HG02870 (cell line): ENCODE data around the gene GHRH.

Experiments
- ATAC-seq: cut with Tn5 transposase; IDR thresholded peaks from one replicate; pipeline ENCODE4 v1.9.1; 2021; ENCODE audit warnings: mild to moderate bottlenecking, moderate library complexity; ENCODE audit not compliant: unreplicated experiment

The GHRH gene

DNA sequence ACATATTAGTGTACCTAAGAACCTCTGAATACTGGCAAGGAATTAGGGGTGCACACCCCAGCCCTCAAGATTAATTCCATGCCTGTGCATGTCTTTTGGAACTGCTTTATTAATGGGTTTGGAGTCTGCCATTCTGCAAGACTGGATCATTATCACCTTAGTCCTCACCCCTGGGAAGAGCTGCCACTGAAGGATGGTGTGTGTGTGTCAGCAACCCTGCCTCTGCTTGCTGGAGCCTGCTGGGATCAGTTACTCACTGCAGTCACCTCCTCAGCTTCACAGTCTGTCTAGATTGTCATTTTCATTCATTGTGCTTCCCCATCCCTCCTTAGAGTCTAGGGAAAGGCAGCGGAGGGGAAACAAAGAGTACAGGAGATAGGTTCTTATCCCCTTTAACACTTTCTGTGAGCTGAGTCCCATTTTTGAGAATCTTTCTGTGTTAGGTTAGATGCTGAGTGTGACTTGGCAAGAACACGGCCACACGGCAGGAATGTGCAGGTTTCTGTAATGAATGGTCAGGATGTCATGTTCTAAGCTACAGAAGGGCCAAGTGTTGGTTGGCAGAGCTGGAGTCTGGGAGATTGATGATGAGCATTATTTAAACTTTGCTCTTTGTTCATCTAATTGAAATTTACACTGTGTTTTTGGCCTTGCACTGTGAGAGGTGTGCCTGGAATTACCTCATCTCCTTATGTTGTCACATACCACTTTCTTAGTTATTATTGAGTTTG is 21.1 kb downstream of the GHRH start:
- no peak for ATAC-seq

DNA sequence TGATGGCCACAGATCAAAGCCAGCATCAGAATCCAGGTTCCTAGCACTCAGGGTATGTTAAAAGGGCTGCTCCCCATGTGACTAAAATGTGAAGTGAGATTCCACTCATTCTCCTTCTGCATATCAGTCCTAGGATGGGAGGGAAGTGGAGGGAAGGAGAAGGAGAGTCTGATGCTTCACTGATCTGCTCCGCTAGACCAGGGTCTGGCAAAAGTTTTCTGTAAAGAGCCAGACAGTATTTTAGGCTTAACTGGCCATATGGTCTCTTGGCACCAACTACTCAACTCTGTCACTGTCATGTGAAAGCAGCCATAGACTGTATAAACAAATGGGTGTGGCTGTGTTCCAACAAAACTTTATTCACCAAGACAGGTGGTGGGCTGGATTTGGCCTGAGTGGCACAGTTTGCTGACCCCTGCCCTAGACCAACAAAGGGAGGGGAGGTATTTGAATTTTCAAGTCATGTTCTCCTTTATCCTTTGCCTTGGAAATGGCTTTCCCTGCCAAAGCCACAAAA is 22.6 kb downstream of the GHRH start:
- ATAC-seq, result no peak

DNA sequence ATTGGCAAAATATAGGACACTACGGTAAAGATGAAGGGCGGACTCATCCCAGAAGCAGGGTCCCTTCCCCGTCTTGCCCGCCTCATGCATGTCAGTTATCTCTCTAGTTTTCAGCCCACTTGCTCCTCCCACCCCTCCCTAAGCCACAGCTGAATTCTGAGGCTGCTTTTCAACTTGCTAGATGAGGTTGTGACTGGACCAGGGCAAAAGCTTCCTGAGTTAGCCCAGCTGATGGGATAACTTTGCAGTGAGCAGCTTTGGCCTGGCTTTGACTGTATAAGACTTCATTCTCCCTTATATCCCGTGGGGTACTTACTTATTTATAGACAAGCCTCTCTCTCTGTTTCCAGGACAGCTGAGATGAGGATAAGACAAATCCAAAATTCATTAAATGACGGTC is 23.2 kb downstream of the GHRH start:
- no peak for ATAC-seq

DNA sequence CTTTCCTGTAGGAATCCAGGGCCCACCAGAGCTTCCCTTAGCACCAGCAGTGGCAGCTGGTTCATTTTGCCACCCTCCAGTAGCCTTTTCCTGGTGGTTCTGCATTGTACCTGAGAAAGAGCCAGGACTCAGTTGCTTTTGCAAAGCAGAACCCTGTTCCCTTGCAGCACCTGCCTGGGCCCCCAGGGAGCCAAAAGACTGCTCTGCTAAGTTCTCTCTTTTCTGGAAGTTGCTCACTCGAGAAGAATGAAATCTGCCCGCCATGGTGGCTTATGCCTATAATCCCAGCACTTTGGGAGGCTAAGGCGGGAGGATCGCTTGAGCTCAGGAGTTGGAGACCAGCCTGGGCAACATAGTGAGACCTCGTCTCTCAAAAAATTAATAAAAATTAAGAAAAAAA is 24.0 kb downstream of the GHRH start:
- no peak for ATAC-seq

DNA sequence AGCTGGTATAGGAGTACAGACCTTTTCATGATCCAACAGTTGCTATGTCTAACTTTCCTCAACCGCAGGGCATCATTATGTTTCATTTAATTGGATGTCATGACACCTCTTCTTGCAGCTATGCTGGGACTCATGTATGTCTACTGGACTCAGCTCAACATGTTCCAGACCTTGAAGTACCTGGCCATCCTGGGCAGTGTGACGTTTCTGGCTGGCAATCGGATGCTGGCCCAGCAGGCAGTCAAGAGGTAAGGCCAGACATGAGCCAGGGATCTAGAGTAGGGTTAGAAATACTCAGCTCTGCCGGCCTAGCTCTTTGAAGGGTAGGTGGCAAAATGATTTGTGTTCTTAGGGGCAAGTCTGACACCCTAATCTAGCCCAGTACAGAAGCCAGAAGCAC is 25.2 kb downstream of the GHRH start:
- ATAC-seq, result no peak

DNA sequence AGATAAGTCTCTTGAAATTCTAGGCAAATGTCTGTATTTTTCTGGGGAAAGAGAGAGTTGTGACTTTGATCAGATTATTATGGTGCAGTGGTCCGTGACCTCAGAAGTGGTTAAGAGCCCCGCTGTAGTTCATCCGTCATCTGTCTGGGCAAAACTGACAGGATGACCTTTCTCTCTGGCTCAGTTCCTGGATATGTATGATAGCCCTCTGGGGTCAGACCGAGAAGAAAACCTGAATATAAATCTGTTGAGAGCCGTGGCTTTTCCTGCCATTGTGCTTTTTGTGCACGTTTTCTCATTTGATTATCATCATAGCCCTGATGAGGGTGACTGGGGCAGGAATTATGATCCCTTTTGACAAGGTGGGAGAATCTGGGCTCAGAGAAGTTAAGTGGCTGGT is 26.5 kb downstream of the GHRH start:
- ATAC-seq, result no peak

DNA sequence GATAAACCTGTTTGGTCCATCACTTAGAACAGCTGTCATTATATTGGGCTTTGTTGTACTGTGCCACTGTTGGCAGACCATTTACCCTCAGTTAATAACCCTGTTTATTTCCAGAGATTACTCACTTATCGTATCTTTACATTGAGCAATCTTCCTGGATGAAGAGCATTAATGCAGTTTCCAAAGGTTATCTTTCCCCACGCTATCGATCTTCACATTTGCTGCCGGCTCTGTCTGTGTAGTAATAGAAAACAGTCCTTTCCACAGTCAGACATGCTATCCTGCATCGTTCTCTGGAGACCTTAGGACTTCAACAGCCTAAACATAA is 27.4 kb downstream of the GHRH start:
- no peak for ATAC-seq

DNA sequence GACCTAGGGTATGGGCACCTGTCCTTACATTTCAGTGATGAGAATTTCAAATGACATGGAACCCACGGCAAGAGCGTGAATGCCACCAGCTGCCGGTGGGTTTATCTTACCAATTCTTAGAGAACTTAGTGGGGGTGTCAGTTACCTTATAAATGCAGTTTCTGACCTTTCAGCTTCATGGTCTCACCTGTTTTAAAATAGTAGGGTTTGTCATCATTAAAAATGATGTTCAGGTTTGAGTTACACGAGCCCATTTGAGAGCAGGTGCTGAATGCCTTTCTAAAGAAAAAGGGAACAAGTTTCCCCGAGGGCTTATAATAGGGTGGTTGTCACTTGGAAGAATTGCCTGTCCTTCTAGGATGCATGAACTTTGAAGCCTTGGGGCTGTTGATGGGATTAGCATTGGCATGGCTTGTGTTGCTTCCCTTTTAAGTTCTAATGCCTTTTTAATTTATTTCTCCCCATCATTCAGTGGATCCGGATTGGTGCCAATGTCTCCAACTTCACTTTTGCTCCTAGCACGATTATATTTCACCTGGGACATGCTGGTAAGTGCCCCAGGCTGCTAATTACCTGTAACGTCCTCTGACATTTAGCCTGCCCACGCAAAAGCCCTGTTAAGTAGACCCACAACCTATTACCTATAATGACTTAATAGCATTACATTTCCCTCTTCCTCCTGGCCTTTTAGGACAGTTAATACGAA is 27.9 kb downstream of the GHRH start:
- no peak for ATAC-seq

DNA sequence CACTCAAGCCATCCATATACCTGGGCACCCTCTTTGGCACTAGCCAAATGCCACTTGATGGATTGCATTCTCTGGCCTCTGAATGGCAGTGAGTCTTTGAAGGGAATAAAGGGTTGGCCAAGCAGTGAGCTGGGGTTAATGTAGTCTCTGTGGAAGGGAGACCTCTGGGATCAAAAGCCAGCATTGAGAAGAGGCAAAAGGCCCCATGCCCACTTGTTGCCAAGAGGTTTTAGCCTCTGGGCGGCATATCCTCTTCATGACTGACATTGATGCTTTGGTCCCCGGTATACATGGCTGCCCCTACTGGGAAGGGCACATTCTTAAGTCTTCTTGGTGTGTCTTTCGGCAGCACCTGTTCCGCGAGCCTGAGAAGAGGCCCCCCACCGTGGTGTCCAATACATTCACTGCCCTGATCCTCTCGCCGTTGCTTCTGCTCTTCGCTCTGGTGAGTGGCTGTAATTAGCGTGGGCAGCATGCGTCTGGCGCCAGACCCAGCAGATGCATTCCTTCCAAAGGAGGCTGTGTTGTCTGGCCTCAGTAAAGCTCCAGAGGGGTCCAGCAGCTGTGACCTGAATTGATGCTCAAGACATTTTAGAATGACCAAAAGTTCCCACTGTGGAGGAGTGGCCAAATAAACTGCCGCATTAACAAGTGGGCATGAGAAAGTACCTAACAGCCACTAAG is 29.5 kb downstream of the GHRH start:
- no peak for ATAC-seq

DNA sequence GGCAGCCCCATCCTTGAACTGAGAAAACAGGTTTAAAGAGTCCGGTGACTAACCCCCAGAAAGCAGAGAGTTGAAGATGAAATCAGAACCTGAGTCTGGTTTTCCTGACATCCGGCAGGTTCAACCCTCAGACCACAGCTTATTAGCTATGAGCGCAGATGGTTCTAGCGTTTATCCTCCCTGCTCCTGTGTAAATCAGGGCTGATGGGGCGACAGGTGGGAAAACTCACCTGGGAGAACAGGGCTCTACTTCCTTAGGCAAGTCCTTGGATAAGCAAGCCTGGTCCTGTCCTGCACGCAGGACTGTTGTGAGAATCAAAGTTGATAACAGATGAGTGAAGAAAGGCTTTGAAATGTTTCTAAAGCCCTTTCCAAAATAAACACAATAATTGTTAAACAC is 31.4 kb downstream of the GHRH start:
- ATAC-seq, result no peak

DNA sequence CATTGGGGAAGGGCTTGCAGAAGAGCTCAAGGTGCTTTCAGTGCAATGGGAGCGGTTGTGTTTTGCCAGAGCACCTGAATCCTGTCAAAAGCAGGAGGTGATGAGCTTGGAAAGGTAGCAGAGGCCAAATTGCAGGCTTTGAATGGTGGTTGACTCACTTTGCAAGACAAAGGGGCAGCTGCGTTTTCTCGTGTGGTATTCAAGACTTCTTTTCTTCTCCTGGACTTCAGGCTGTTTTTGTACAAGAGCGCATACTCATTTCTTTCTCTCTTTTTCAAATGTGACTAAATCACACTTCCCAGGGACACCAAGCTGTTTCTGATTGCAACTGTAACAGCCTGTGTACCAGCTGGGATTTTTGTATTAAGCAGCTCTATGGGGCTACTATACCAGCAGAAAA is 32.3 kb downstream of the GHRH start:
- no peak for ATAC-seq

DNA sequence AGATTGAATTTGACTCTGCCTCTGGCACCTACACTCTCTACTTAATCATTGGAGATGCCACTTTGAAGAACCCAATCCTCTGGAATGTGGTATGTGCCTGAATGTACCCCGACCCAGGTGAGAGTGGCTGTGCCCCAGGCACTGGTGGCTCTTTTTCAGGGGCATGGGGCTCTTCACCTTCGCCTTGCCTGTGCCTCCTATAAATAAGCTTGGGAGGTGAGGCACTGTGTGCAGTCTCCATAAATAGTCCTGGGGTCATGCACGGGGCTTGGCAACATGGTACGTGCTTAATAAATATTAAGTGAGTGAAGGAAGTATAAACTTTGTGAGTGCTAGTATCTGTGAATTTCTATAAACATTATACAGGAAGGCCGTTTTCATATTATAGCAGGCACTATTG is 33.0 kb downstream of the GHRH start:
- ATAC-seq, result no peak

DNA sequence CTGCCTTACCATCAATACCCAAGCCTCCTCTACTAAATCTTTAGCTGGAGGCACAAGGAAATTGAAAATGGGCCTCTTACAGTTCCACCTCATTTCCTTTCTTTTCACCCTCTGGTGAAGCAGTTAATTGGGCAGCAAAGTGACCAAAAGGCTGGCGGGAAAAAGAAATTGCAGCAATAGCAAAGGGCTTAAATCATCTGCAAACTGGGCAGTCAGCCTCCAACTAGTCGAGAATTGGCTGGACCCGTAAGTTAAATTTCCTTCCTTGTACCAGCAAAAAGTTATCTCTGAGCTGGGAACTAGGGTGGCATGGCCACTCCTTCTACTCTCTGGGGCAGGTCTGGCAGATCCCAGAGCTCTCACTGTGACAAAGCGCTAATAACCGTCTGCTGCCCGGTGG is 33.5 kb downstream of the GHRH start:
- ATAC-seq, result no peak

DNA sequence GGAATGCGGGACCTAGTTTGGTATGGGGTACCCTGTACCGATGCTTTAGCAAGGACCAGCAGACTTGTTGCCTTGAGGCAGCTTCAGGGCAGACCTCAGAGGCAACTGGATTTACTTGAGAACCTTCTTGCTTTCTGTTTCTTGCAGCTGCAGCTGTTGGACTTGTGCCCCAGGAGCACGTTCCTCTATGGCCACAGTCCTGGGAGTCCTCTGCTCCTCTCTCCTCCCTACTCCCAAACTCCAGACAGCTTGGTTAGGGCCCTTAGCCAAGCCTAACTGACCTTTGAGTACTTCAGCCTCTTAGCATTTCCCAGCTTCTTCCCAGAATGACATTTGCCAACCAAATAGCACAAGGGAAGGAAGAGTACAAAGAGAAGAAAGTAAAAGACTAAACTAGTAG is 34.7 kb downstream of the GHRH start:
- ATAC-seq, result no peak

DNA sequence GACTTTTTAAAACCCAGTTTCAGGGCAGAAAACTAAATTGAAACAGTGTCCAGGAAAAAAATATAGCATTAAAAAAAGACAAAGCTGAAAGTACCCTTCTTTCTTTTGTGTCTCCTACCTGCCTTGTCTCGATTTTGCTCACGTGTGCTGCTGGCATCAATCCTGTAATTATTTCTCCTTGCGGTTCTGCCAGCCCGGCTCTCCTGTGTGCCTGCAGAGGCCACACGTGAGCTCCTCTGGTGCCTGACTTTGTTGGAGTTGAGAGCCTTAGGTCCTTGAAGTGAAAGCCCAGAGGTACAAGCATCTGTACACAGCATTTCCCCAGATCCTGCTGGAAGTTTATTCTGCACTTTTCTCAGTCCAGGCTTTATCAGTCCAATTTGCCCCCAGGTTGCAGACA is 36.5 kb downstream of the GHRH start:
- ATAC-seq, result no peak

DNA sequence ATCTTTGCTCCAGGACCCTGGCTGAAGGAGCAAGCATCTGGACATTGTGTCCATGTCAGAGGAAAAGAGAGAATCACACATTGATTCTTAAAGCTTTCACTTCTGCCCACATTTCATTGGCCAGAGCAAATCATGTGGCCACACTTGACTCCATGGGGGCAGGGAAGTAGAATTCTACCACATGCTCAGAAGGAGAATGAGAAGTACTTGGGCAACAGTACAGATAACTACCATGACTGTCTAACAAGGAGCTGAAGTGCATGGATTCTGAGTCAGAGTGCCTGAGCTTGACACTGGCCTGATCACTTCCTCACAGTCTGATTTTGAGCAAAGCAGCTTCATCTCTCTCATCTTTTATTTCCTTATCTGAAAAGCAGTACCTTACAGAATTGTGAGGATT is 38.6 kb downstream of the GHRH start:
- ATAC-seq, result no peak

DNA sequence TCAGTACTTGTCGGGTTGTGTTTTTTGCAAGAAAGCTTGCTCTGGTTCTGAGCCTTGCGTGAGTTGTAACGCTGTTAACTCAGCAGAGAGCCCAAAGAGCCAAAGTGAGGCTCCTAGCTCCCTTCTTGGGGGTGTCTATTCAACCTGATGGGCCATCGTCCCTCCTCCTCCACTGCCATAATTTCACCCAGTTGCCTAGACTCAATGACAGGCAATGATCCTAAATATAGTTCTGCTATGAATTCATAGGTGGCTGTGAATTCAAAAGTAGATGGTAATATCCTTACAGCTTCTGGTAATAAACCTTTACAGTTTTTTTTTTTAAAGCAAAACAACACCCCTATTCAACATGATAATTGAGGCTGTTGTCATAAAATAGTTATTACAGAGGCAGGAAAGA is 39.5 kb downstream of the GHRH start:
- no peak for ATAC-seq

DNA sequence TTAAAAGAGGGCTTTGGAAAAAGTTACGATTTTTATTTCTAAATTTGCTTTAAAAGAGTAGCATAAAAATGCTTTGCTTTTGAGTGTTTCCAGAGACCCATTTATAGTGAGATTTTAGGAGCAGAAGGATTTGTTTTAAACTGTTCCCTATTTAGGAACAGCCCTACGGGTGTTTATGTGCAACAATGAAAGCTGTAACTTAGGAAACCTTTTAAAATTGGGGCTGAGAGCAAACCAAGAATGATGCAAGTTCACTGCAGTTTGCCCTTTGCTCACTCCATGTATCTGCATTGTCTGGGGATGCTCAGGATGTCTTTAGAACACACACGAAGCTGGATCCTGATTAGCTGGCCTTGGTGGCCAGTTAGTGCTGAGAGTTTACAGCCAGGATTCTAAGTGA is 40.9 kb downstream of the GHRH start:
- no peak for ATAC-seq

DNA sequence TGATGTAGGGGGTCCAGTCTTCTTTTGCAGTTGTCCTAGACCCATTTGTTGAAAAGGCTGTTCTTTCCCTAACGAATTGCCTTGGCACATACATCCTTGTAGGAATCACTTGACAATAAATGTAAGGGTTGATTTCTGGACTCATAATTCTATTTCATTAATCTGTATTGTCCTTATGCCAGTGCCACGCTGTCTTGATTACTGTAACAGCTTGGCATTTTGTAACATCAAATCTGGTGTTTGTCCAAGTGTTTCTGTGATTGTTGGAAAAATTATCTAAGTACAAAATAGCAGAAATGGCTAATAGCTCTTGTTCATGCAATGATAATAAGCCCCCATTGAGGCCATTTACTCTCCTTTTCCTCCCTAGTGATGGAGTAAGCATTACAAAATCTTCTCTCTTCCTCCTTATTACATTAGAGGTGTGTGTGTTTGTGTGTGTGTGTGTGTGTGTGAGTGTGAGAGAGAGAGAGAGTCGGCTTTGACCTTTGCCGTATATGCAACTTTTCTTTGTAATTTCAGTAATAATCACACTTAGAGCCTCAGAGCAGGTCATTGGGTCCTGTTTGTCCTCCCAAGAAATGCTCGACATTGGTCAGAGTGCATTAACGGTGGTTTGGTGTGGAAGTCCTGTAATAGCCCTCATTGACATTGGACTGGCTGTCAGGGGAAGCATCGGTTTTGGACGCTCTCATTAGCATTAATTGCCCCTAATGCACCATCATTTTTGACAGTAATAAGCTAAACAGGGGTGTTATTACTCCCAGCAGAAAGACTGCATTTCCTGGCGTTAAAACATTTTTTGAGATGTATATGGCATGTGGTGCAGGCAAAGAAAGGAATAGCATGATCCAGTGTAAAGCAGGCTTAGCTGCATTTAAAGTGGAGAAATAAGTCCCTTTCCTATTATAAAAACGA is 41.6 kb downstream of the GHRH start:
- no peak for ATAC-seq

DNA sequence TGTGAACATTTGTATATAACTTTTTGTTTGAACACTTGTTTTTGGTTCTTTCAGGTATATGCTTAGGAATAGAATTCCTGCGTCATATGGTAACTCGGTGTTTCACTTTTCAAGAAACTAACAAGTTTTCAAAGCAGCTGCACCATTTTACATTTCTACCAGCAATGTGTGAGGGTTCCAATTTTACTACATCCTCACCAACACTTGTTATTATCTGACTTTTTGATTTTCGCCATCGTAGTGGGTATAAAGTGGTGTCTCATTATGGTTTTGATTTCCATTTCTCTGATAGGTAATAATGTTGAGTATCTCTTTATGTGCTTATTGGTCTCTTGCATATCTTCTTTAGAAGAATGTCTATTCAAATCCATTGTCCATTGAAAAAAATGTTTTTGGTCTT is 42.6 kb downstream of the GHRH start:
- no peak for ATAC-seq

DNA sequence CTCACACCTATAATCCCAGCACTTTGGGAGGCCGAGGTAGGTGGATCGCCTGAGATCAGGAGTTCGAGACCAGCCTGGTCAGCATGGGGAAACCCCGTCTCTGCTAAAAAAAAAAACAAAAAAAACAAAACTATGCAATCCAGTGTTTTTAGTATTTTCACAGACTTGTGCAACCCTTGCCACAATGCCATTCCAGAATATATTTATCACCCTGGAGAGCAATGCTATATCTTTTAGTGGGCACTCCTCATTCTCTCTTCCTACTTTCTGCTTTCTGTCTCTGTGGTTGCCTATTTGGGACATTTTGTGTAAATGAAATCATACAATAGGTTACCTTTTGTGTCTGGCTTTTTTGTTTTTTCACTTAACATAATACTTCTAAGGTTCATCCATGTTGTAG is 43.2 kb downstream of the GHRH start:
- ATAC-seq, result no peak
